K562 (cell line): ENCODE measurements around the gene AP1M2. TPM values are rescaled to one million over a fixed set of nuclear protein-coding genes. Genes with fewer than 3 reads are reported as not detected.

Source experiments
- ARHGAP35 ChIP-seq: fragments of 450-650 bp; IDR thresholded peaks from 2 replicates; pipeline ENCODE4 v1.6.1; 2018; ENCODE audit not compliant: partially characterized antibody
- CBFA2T3 ChIP-seq: fragments of 450-650 bp; IDR thresholded peaks from 2 replicates; pipeline ENCODE4 v1.6.1; 2017
- CBX8 ChIP-seq: fragments of 200-600 bp; sonication (generic); IDR thresholded peaks from 2 replicates; pipeline ENCODE4 v1.6.1; 2012; ENCODE audit warnings: borderline replicate concordance, mixed run types, low read depth, mild to moderate bottlenecking, moderate library complexity, mixed read lengths, low read length, control low read depth, inconsistent platforms; ENCODE audit not compliant: poor library complexity, severe bottlenecking; ENCODE audit errors: extremely low read depth
- EP400 ChIP-seq: fragments of 450-650 bp; IDR thresholded peaks from 2 replicates; pipeline ENCODE4 v1.6.1; 2017; ENCODE audit warnings: antibody characterized with exemption, mild to moderate bottlenecking, moderate library complexity
- HMG20B ChIP-seq: fragments of 250-450 bp; sonication (Bioruptor Pico); IDR thresholded peaks from 2 replicates; pipeline ENCODE4 v1.5.0; 2021; ENCODE audit warnings: mild to moderate bottlenecking
- HOXB6 ChIP-seq: fragments of 250-450 bp; sonication (Bioruptor Pico); IDR thresholded peaks from 2 replicates; pipeline ENCODE4 v1.5.1; 2022; ENCODE audit warnings: mild to moderate bottlenecking, borderline replicate concordance
- NFXL1 ChIP-seq: fragments of 450-650 bp; formaldehyde crosslinking; IDR thresholded peaks from 2 replicates; pipeline ENCODE4 v1.4.0; 2021; ENCODE audit warnings: mild to moderate bottlenecking
- NUFIP1 ChIP-seq: fragments of 450-650 bp; IDR thresholded peaks from 2 replicates; pipeline ENCODE4 v1.6.1; 2018; ENCODE audit not compliant: partially characterized antibody
- RBM22 ChIP-seq: fragments of 200-400 bp; formaldehyde crosslinking; IDR thresholded peaks from 2 replicates; pipeline ENCODE4 v1.6.1; 2018; ENCODE audit warnings: low read length, low read depth; ENCODE audit not compliant: poor library complexity, severe bottlenecking
- RCOR1 ChIP-seq, 2 experiments: IDR thresholded peaks; 2 replicates each; pipeline ENCODE4 v1.6.1; 2012; ENCODE audit warnings: low read depth in 2 of 2, low read length in 2 of 2, borderline replicate concordance in 1 of 2, improper control_type of control experiment in 1 of 2
- ZC3H8 ChIP-seq: fragments of 450-650 bp; IDR thresholded peaks from 2 replicates; pipeline ENCODE4 v1.6.1; 2017
- ZNF121 ChIP-seq: sonication (generic); formaldehyde crosslinking; conservative IDR thresholded peaks from 2 replicates; pipeline ENCODE4 v1.8.0; 2022; ENCODE audit warnings: missing genetic modification reagents
- ZNF140 ChIP-seq: fragments of 250-450 bp; sonication (Bioruptor Pico); IDR thresholded peaks from 2 replicates; pipeline ENCODE4 v1.8.0; 2021; ENCODE audit warnings: moderate library complexity, mild to moderate bottlenecking, inconsistent platforms
- ZNF586 ChIP-seq: fragments of 450-650 bp; formaldehyde crosslinking; conservative IDR thresholded peaks from 2 replicates; pipeline ENCODE4 v1.4.0; 2020; ENCODE audit warnings: mild to moderate bottlenecking, moderate library complexity
- polyA plus RNA-seq, 8 experiments: library from polyadenylated mRNA; depleted of rRNA in 4 of 8; stranded (reverse) in 5 of 8; unstranded in 3 of 8; fragments of >200 nt; fragmentation: Nextera tagmentation in 2 of 8; fragmentation: Illumina TruSeq in 1 of 8; extraction: Ambion mirVana in 2 of 8; extraction: Trizol in 1 of 8; gene quantifications; 2 replicates each; pipeline versions ENCODE4 v1.2.1 to v1.2.3, GENCODE V29; 2011 to 2014; ENCODE audit warnings: inconsistent platforms in 1 of 8, missing spikeins in 1 of 8
- total RNA-seq, 7 experiments: library from RNA; depleted of rRNA in 6 of 7; stranded (reverse); fragments of >200 nt in 6 of 7; fragmentation: Illumina TruSeq in 2 of 7; extraction: Trizol in 2 of 7; gene quantifications; 2 replicates each; pipeline versions ENCODE4 v1.2.1 to v1.2.3, GENCODE V29; 2011 to 2021; ENCODE audit warnings: low replicate concordance in 1 of 7
- TF ChIP-seq, protein P1 (sequence below): fragments of 450-650 bp; IDR thresholded peaks from 2 replicates; pipeline ENCODE4 v1.7.0; 2016; ENCODE audit warnings: borderline replicate concordance
- TF ChIP-seq, protein P2 (sequence below): fragments of 450-650 bp; IDR thresholded peaks from one replicate; pipeline ENCODE4 v1.6.1; 2018; ENCODE audit warnings: mild to moderate bottlenecking, moderate library complexity; ENCODE audit not compliant: partially characterized antibody
- TF ChIP-seq, protein P3 (sequence below): fragments of 250-450 bp; sonication (Bioruptor Pico); IDR thresholded peaks from 2 replicates; pipeline ENCODE4 v1.4.0; 2020
- TF ChIP-seq, protein P4 (sequence below): sonication (generic); IDR thresholded peaks from 2 replicates; pipeline ENCODE4 v1.6.1; 2016

The AP1M2 gene
- total and polyA plus RNA-seq, 9 of the 15 experiments (the other 6 are each of a cell fraction or from before 2014, with no cell fraction given): 0.33 to 1.4 (median 0.89) TPM; not detected in 1

DNA sequence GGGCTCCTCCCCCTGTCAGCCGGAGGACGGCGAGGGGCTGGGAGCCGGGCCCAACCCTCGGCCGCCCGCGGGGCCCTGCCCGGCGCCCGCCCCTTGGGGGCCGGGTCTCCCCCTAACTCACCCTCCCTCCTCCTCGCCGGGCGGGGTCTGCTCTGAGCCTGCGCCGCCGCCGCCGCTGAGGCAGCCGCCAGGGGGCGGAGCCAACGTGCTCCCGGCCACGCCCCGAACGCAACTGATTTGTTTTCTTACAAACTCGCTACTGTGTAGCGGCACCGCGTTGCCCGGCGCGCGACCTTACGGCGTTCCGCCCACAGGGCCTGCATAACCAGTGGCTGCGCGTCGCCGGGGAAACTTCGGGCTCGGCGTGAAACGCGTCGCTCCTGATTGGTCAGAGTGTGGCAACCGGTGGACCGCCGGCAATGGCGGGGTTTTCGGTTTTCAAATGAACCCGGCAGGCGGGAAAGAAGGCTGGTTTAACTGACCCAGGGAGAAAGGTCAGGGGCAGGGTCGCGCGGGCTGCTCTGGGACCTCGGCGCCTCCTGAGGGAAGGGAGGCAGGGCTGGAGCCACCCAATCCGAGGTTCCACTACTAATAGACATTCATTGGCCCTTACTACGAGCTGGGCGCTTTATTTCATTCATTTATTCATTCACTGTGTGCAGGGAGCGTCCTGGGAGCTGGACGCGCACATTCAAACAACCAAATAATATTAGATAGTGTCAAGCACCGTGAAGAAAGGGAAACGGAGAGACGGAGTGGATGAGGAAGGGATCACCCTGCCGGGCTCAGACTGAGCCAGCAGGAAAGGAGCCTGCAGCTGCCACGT lies 18.1 kb downstream of the AP1M2 start, which contains the start of gene CDKN2D (continued):
- TF ChIP-seq, protein P1, sequence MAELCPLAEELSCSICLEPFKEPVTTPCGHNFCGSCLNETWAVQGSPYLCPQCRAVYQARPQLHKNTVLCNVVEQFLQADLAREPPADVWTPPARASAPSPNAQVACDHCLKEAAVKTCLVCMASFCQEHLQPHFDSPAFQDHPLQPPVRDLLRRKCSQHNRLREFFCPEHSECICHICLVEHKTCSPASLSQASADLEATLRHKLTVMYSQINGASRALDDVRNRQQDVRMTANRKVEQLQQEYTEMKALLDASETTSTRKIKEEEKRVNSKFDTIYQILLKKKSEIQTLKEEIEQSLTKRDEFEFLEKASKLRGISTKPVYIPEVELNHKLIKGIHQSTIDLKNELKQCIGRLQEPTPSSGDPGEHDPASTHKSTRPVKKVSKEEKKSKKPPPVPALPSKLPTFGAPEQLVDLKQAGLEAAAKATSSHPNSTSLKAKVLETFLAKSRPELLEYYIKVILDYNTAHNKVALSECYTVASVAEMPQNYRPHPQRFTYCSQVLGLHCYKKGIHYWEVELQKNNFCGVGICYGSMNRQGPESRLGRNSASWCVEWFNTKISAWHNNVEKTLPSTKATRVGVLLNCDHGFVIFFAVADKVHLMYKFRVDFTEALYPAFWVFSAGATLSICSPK: no peak
- TF ChIP-seq EP400 (peak; percentile 98), ZC3H8 (no peak), NFXL1 (no peak), ZNF586 (CRISPR knock-in tag) (no peak), NUFIP1 (no peak), HOXB6 (CRISPR knock-in tag) (no peak), RCOR1 (IDR thresholded peaks at IDR 0.05; ENCODE audit: borderline replicate concordance in 1 of 2, low read depth in 2 of 2, low read length in 2 of 2) (peak; percentile 49 to 57; a peak in 2 of 4 replicates), ZNF140 (CRISPR knock-in tag) (no peak), RBM22 (peak; percentile 22), HMG20B (no peak), ARHGAP35 (no peak), CBFA2T3 (no peak), CBX8 (no peak), ZNF121 (CRISPR knock-in tag) (no peak)
- TF ChIP-seq, protein P2, sequence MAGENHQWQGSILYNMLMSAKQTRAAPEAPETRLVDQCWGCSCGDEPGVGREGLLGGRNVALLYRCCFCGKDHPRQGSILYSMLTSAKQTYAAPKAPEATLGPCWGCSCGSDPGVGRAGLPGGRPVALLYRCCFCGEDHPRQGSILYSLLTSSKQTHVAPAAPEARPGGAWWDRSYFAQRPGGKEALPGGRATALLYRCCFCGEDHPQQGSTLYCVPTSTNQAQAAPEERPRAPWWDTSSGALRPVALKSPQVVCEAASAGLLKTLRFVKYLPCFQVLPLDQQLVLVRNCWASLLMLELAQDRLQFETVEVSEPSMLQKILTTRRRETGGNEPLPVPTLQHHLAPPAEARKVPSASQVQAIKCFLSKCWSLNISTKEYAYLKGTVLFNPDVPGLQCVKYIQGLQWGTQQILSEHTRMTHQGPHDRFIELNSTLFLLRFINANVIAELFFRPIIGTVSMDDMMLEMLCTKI: no peak
- TF ChIP-seq, protein P3, sequence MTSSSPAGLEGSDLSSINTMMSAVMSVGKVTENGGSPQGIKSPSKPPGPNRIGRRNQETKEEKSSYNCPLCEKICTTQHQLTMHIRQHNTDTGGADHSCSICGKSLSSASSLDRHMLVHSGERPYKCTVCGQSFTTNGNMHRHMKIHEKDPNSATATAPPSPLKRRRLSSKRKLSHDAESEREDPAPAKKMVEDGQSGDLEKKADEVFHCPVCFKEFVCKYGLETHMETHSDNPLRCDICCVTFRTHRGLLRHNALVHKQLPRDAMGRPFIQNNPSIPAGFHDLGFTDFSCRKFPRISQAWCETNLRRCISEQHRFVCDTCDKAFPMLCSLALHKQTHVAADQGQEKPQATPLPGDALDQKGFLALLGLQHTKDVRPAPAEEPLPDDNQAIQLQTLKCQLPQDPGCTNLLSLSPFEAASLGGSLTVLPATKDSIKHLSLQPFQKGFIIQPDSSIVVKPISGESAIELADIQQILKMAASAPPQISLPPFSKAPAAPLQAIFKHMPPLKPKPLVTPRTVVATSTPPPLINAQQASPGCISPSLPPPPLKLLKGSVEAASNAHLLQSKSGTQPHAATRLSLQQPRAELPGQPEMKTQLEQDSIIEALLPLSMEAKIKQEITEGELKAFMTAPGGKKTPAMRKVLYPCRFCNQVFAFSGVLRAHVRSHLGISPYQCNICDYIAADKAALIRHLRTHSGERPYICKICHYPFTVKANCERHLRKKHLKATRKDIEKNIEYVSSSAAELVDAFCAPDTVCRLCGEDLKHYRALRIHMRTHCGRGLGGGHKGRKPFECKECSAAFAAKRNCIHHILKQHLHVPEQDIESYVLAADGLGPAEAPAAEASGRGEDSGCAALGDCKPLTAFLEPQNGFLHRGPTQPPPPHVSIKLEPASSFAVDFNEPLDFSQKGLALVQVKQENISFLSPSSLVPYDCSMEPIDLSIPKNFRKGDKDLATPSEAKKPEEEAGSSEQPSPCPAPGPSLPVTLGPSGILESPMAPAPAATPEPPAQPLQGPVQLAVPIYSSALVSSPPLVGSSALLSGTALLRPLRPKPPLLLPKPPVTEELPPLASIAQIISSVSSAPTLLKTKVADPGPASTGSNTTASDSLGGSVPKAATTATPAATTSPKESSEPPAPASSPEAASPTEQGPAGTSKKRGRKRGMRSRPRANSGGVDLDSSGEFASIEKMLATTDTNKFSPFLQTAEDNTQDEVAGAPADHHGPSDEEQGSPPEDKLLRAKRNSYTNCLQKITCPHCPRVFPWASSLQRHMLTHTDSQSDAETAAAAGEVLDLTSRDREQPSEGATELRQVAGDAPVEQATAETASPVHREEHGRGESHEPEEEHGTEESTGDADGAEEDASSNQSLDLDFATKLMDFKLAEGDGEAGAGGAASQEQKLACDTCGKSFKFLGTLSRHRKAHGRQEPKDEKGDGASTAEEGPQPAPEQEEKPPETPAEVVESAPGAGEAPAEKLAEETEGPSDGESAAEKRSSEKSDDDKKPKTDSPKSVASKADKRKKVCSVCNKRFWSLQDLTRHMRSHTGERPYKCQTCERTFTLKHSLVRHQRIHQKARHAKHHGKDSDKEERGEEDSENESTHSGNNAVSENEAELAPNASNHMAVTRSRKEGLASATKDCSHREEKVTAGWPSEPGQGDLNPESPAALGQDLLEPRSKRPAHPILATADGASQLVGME (CRISPR knock-in tag): no peak
- TF ChIP-seq, protein P4, sequence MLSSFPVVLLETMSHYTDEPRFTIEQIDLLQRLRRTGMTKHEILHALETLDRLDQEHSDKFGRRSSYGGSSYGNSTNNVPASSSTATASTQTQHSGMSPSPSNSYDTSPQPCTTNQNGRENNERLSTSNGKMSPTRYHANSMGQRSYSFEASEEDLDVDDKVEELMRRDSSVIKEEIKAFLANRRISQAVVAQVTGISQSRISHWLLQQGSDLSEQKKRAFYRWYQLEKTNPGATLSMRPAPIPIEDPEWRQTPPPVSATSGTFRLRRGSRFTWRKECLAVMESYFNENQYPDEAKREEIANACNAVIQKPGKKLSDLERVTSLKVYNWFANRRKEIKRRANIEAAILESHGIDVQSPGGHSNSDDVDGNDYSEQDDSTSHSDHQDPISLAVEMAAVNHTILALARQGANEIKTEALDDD: 0 out of 2 replicates have a peak, but pooled peaks have one; percentile 6
